ENCODE results near the gene MCF2L.
A peak's percentile ranks its signal among the peaks of the same experiment; 100 is the strongest.

MCF2L gene

GRCh38 chr13:113033054-113033850 lies 64.2 kb downstream of the MCF2L start:
- no peak for DNase-seq (ENCODE audit: low read depth)

- DNase-seq (ENCODE audit: low read depth): peak; percentile 23
Observed at GRCh38 chr13:113034451-113035212, 65.6 kb downstream of the MCF2L start.

DNA sequence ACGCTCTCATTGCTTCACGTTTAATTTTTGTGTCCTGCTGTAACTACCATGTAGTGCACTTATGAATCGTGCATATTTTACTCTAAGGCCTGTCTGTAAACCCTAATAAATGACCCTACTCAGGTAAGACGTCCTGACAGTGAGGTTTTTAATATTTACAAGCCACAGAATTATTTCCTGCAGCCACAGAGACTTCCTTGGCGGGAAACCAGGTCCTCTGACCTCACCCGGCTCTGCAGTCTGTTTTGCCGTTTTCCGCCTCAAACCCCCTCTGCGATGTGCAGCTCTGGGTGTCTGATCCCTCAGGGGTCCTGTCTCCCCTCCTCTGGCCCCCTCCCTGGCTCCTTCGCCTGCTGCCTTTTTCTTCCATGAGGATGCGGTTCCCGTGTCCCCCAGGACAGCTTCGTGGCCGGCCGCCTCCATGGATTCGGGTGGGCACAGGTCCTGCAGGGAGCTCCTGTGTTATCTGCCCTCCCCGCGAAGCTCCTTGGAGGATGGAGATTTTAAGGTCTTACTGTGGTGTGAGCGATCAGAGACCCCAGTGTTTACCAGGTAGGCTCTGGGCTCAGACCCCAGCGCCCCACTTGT lies 66.3 kb downstream of the MCF2L start:
- no peak for DNase-seq (ENCODE audit: low read depth)

- no peak for DNase-seq (ENCODE audit: low read depth)
Observed at GRCh38 chr13:113036401-113036800, 67.4 kb downstream of the MCF2L start.

DNA sequence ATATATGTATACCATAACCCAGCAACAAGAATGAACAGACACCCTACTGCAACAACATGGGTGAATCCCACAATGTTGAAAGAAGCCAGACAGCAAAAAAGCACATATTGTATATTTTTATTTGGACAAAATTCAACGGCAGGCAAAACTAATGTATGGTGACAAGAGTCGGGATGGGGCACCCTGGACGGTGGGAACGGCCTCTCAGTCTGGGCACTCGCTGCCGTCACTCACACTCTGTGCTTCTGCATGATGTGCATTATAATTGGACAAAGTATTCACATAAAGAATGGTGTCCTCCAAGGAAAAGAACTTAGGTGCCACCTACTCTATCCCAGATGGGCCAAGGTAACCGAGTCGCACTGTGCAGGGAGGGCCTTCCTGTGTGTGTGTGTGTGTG lies 71.0 kb downstream of the MCF2L start:
- no peak for DNase-seq (ENCODE audit: low read depth)

GRCh38 chr13:113040597-113041292 lies 71.7 kb downstream of the MCF2L start:
- no peak for DNase-seq (ENCODE audit: low read depth)

- no peak for DNase-seq (ENCODE audit: low read depth)
Observed at GRCh38 chr13:113041293-113041690, 72.3 kb downstream of the MCF2L start.

DNA sequence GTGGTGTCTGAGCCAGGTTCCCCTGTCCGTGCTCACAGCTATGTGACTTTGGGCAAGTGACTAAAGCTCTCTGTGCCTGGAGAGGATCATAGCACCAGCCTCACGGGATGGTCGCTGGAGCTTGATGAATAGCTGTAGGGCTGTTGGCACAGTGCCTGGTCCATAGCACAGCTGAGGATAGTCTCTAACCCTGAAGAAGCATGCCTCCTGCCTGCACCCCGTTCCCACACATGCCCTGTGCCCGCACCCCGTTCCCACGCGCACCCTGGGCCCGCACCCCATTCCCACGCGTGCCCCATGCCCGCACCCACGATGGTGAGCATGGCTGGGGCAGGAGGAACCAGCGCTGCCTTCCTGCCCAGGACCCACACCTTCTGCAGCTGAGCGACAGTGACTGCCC lies 72.9 kb downstream of the MCF2L start:
- DNase-seq (ENCODE audit: low read depth): no peak

GRCh38 chr13:113042456-113042855 lies 73.4 kb downstream of the MCF2L start:
- no peak for DNase-seq (ENCODE audit: low read depth)

DNA sequence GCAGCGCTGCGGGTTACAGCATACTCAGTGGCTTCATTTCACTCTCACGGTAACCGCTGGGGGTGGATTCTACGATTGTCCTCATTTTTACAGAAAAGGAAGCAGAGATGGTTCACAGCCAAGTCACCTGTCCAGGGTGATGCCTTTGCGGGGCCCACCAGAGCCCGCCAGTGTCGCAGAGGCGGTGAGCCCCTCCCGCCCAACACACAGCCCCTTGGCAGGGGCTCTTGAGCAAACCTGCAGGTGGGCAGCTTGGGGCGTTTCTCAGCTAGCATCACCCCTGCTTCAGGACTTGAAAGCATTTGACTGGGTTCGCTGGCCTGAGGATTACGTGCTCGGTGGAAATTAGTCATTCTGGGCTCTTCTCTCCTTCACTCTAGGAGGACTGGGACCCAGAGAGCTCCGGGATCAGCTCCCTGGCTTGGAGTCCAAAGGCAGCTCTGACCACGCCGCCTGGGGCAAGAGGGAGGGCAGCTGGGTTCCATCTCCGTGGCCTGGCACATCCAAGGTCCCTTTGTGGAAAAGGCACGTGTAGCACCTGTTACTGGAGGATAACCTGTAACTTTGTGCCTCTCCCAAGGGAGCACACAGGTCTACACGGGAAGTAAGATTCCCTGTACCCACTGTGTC lies 74.1 kb downstream of the MCF2L start:
- DNase-seq (ENCODE audit: low read depth): no peak

GRCh38 chr13:113043931-113044330 lies 74.9 kb downstream of the MCF2L start:
- no peak for DNase-seq (ENCODE audit: low read depth)

GRCh38 chr13:113044391-113045114 lies 75.5 kb downstream of the MCF2L start:
- no peak for DNase-seq (ENCODE audit: low read depth)

DNA sequence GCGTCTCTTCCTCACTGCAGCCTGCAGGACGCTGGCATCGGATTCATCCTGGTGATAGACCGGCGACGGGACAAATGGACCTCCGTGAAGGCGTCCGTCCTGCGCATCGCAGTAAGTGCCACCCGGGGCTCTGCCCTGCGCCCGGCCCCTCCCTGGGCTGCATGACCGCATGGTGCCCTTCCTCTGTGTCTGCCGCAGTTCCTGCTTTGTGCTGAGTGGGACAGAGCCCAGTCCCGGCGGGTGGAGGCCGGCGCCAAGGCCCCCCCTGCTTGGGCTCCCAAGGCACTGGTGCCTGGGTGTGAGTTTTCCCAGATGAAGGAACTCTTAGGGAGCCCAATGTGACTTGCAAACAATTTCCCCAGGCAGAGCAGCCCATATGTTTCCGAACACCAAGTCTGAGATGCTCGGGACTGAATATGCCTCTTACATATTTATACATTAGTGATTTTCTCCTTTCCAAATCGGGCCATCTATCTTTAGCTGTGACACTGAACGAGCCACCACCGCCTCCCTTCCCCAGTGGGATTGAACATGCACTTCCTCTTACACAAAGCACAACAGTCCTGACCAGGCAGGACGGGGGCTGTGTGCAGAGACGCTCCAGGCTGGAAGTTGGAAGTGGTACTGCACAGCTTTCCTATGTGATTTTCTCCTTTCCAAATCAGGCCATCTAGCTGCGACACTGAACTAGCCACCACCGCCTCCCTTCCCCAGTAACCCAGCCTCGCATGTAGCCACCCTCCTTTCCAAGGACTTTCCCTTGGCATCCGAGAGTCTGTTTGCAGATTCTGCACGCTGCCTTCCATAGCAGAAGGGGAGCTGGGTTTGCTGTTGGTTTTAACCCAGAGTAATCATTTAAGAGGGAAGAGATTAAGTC lies 76.5 kb downstream of the MCF2L start:
- DNase-seq (ENCODE audit: low read depth): no peak

GRCh38 chr13:113046128-113046882 lies 77.3 kb downstream of the MCF2L start:
- DNase-seq (ENCODE audit: low read depth): no peak

- DNase-seq (ENCODE audit: low read depth): no peak
Observed at GRCh38 chr13:113046883-113047244, 77.8 kb downstream of the MCF2L start.

DNA sequence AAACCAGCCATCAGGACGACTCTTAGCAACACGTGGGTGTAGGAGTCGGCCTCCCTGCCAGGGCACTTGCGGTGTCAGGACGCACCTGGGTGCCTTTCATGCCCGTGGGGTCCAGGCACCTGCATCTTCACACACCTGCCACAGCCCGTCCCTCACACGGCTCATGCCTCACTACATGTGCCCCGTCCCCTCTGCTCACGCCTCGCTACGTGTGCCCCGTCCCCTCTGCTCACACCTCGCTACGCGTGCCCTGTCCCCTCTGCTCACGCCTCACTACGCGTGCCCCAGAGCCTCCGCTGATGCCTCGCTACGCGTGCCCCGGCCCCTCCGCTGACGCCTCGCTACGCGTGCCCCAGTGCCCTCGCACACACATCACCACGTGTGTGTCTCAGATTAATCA lies 78.6 kb downstream of the MCF2L start:
- no peak for DNase-seq (ENCODE audit: low read depth)

DNA sequence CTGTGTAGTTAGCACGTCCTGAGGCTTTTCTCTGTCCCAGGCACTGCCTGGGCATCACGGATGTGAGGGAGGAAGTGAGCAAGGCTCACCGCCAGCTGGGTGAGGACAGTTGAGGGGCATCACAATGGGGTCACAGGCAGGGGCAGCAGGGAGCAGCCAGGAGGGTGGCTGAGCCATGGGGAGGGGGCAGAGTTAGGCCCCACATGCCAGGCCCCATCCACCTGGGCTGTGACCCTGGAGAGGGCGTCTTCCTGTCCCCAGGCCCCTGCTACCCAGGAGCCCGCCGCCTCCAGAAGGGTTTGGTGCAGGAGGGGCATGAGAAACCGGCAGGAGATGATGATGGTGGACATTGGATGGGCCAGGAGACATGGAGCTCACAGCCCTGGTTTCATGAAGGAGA lies 79.8 kb downstream of the MCF2L start:
- DNase-seq (ENCODE audit: low read depth): no peak

DNA sequence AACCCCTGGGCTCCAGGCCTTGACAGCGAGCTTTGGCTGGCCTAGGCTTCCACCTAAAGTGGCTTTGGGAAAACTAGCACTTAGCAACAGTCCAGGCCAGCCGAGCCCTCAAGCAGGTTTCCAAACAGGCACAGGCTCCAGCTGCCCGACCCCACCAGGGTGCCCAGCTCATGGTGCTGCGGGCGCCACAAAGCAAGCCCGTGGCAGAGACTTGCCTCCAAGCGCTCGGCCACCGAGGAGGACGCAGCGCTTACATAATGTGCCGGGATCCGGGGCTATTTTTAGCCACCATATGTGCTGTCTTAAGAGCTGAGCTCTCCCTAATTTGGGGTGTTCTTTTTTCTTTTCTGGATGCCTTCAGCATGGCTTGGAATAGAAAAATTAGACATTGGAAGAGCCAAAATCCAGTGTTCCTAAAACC lies 80.5 kb downstream of the MCF2L start:
- DNase-seq (ENCODE audit: low read depth): no peak

DNA sequence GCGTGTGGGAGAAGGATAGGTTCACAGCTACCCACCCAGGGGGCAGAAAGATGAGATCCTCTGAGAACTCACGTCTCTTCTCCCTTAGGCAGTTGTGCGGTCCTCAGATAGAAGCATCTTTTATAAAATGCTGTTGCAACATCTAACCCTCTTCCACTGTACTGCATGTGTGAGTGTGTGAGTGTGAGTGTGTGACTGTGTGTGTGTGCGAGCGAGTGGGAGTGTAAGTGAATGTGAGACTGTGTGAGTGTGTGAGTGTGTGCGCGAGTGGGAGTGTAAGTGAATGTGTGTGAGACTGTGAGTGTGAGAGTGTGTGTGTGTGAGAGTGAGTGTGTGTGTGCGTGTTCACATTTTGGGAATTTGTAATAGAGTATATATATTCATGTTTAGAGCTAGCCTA lies 81.0 kb downstream of the MCF2L start:
- DNase-seq (ENCODE audit: low read depth): no peak

Measured in amniotic epithelial cell (primary cell).